ENCODE results near the gene PRAMEF8.
"Not testable (repeated sequence)": the region's sequence is repeated elsewhere in the genome, so short reads cannot be mapped to it uniquely, and the experiment has no call there.

PRAMEF8 gene

GRCh38 chr1:13253898-13254297 lies 31.0 kb downstream of the PRAMEF8 start, which contains the start of gene PRAMEF5:
PRAMEF5 (plus strand) TSS chr1:13254198; CDS start chr1:13259269, 5,071 bp downstream.
- not testable (repeated sequence) for H3K9me3 ChIP-seq (ENCODE audit: control insufficient read depth, low read length); H3K27me3 ChIP-seq (replicated peaks; ENCODE audit: control insufficient read depth, insufficient read depth, low read length, poor library complexity, severe bottlenecking); H3K4me3 ChIP-seq (ENCODE audit: insufficient read depth, low read depth, low read length, poor library complexity, severe bottlenecking); H3K4me1 ChIP-seq (ENCODE audit: control insufficient read depth, insufficient read depth, low read length, poor library complexity, severe bottlenecking); H3K27ac ChIP-seq (ENCODE audit: insufficient read depth, low read length, poor library complexity, severe bottlenecking); DNase-seq; H3K36me3 ChIP-seq (ENCODE audit: control insufficient read depth, insufficient read depth, low read length)

- not testable (repeated sequence) for H3K27ac ChIP-seq (ENCODE audit: insufficient read depth, low read length, poor library complexity, severe bottlenecking); H3K4me1 ChIP-seq (ENCODE audit: control insufficient read depth, insufficient read depth, low read length, poor library complexity, severe bottlenecking); H3K36me3 ChIP-seq (ENCODE audit: control insufficient read depth, insufficient read depth, low read length); H3K27me3 ChIP-seq (replicated peaks; ENCODE audit: control insufficient read depth, insufficient read depth, low read length, poor library complexity, severe bottlenecking); H3K4me3 ChIP-seq (ENCODE audit: insufficient read depth, low read depth, low read length, poor library complexity, severe bottlenecking); H3K9me3 ChIP-seq (ENCODE audit: control insufficient read depth, low read length); DNase-seq
Measured at GRCh38 chr1:13247122-13247521, 37.8 kb downstream of the PRAMEF8 start.

- DNase-seq; H3K4me1 ChIP-seq (ENCODE audit: control insufficient read depth, insufficient read depth, low read length, poor library complexity, severe bottlenecking); H3K36me3 ChIP-seq (ENCODE audit: control insufficient read depth, insufficient read depth, low read length); H3K27ac ChIP-seq (ENCODE audit: insufficient read depth, low read length, poor library complexity, severe bottlenecking); H3K9me3 ChIP-seq (ENCODE audit: control insufficient read depth, low read length); H3K4me3 ChIP-seq (ENCODE audit: insufficient read depth, low read depth, low read length, poor library complexity, severe bottlenecking); H3K27me3 ChIP-seq (replicated peaks; ENCODE audit: control insufficient read depth, insufficient read depth, low read length, poor library complexity, severe bottlenecking): not testable (repeated sequence)
Measured at GRCh38 chr1:13246554-13246871, 38.4 kb downstream of the PRAMEF8 start.

GRCh38 chr1:13245841-13246553 lies 38.9 kb downstream of the PRAMEF8 start:
- not testable (repeated sequence) for H3K9me3 ChIP-seq (ENCODE audit: control insufficient read depth, low read length); H3K4me3 ChIP-seq (ENCODE audit: insufficient read depth, low read depth, low read length, poor library complexity, severe bottlenecking); H3K27me3 ChIP-seq (replicated peaks; ENCODE audit: control insufficient read depth, insufficient read depth, low read length, poor library complexity, severe bottlenecking); H3K36me3 ChIP-seq (ENCODE audit: control insufficient read depth, insufficient read depth, low read length); H3K27ac ChIP-seq (ENCODE audit: insufficient read depth, low read length, poor library complexity, severe bottlenecking); DNase-seq; H3K4me1 ChIP-seq (ENCODE audit: control insufficient read depth, insufficient read depth, low read length, poor library complexity, severe bottlenecking)

- H3K9me3 ChIP-seq (ENCODE audit: control insufficient read depth, low read length); H3K4me1 ChIP-seq (ENCODE audit: control insufficient read depth, insufficient read depth, low read length, poor library complexity, severe bottlenecking); H3K4me3 ChIP-seq (ENCODE audit: insufficient read depth, low read depth, low read length, poor library complexity, severe bottlenecking); H3K36me3 ChIP-seq (ENCODE audit: control insufficient read depth, insufficient read depth, low read length); H3K27ac ChIP-seq (ENCODE audit: insufficient read depth, low read length, poor library complexity, severe bottlenecking); DNase-seq; H3K27me3 ChIP-seq (replicated peaks; ENCODE audit: control insufficient read depth, insufficient read depth, low read length, poor library complexity, severe bottlenecking): not testable (repeated sequence)
Measured at GRCh38 chr1:13243536-13244263, 41.2 kb downstream of the PRAMEF8 start.

GRCh38 chr1:13239633-13240032 lies 45.3 kb downstream of the PRAMEF8 start:
- not testable (repeated sequence) for H3K4me1 ChIP-seq (ENCODE audit: control insufficient read depth, insufficient read depth, low read length, poor library complexity, severe bottlenecking); H3K27me3 ChIP-seq (replicated peaks; ENCODE audit: control insufficient read depth, insufficient read depth, low read length, poor library complexity, severe bottlenecking); DNase-seq; H3K36me3 ChIP-seq (ENCODE audit: control insufficient read depth, insufficient read depth, low read length); H3K9me3 ChIP-seq (ENCODE audit: control insufficient read depth, low read length); H3K27ac ChIP-seq (ENCODE audit: insufficient read depth, low read length, poor library complexity, severe bottlenecking); H3K4me3 ChIP-seq (ENCODE audit: insufficient read depth, low read depth, low read length, poor library complexity, severe bottlenecking)

GRCh38 chr1:13237572-13237971 lies 47.4 kb downstream of the PRAMEF8 start:
- not testable (repeated sequence) for DNase-seq; H3K27me3 ChIP-seq (replicated peaks; ENCODE audit: control insufficient read depth, insufficient read depth, low read length, poor library complexity, severe bottlenecking); H3K9me3 ChIP-seq (ENCODE audit: control insufficient read depth, low read length); H3K36me3 ChIP-seq (ENCODE audit: control insufficient read depth, insufficient read depth, low read length); H3K27ac ChIP-seq (ENCODE audit: insufficient read depth, low read length, poor library complexity, severe bottlenecking); H3K4me3 ChIP-seq (ENCODE audit: insufficient read depth, low read depth, low read length, poor library complexity, severe bottlenecking); H3K4me1 ChIP-seq (ENCODE audit: control insufficient read depth, insufficient read depth, low read length, poor library complexity, severe bottlenecking)

- not testable (repeated sequence) for H3K9me3 ChIP-seq (ENCODE audit: control insufficient read depth, low read length); H3K36me3 ChIP-seq (ENCODE audit: control insufficient read depth, insufficient read depth, low read length); H3K27me3 ChIP-seq (replicated peaks; ENCODE audit: control insufficient read depth, insufficient read depth, low read length, poor library complexity, severe bottlenecking); DNase-seq; H3K4me1 ChIP-seq (ENCODE audit: control insufficient read depth, insufficient read depth, low read length, poor library complexity, severe bottlenecking); H3K4me3 ChIP-seq (ENCODE audit: insufficient read depth, low read depth, low read length, poor library complexity, severe bottlenecking); H3K27ac ChIP-seq (ENCODE audit: insufficient read depth, low read length, poor library complexity, severe bottlenecking)
Measured at GRCh38 chr1:13234057-13234456, 50.9 kb downstream of the PRAMEF8 start.

- not testable (repeated sequence) for H3K27ac ChIP-seq (ENCODE audit: insufficient read depth, low read length, poor library complexity, severe bottlenecking); H3K9me3 ChIP-seq (ENCODE audit: control insufficient read depth, low read length); H3K27me3 ChIP-seq (replicated peaks; ENCODE audit: control insufficient read depth, insufficient read depth, low read length, poor library complexity, severe bottlenecking); DNase-seq; H3K4me1 ChIP-seq (ENCODE audit: control insufficient read depth, insufficient read depth, low read length, poor library complexity, severe bottlenecking); H3K4me3 ChIP-seq (ENCODE audit: insufficient read depth, low read depth, low read length, poor library complexity, severe bottlenecking); H3K36me3 ChIP-seq (ENCODE audit: control insufficient read depth, insufficient read depth, low read length)
Measured at GRCh38 chr1:13232056-13232455, 52.9 kb downstream of the PRAMEF8 start.
